ENCODE results near the gene ZMYND8.
"Not testable (repeated sequence)": the region's sequence is repeated elsewhere in the genome, so short reads cannot be mapped to it uniquely, and the experiment has no call there.

Gene ZMYND8

GRCh38 chr20:47222468-47223119 is 133.9 kb downstream of the ZMYND8 start:
- DNase-seq = no peak

DNA sequence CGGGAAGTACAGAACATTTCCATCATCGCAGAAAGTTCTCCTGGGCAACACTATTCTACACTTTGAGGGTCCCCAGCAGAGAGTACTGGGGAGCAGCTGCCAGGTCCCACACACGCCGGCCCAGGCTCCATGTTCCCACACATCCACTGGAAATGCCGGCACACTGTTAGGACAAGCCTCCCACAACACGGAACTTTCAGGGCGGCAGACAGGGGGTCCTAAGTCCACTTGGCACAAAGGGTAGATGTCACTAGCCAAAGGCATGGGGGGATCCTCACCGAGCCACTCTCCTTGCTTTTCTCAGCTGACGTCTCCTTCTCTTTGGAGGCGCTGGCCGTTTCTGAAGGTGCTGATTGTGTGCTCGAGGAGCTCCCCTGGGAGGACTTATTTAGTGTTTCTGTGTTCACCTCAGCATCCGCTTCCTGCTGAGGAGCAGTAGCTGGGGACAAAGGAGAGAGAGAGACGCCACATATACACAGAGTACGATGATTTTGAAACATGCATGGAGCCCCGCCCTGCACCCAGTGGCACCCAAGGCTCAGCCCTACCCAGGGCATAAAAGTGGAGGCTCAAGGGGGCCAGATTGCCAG is 135.4 kb downstream of the ZMYND8 start:
- DNase-seq = no peak

DNA sequence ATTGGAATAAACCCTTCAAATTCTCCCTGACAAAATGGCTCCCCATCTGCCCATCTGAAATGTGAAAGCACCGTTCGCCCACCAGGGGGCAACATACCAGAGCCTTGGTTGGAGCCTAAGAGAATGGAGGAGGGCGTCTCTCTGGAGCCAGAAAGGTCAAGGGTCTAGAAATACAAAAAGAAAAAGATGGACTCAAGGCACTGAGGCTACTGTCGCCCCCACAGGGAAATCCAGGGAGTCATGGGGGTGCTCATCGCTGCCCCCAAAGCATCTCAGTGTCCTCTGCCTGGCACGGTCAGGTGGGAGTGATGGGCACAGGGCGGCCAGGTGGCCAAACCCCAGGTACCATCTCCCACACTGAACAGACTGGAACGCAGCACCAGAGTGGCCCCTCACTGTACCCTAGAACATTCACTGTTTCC is 136.3 kb downstream of the ZMYND8 start:
- DNase-seq = peak; percentile 37

DNA sequence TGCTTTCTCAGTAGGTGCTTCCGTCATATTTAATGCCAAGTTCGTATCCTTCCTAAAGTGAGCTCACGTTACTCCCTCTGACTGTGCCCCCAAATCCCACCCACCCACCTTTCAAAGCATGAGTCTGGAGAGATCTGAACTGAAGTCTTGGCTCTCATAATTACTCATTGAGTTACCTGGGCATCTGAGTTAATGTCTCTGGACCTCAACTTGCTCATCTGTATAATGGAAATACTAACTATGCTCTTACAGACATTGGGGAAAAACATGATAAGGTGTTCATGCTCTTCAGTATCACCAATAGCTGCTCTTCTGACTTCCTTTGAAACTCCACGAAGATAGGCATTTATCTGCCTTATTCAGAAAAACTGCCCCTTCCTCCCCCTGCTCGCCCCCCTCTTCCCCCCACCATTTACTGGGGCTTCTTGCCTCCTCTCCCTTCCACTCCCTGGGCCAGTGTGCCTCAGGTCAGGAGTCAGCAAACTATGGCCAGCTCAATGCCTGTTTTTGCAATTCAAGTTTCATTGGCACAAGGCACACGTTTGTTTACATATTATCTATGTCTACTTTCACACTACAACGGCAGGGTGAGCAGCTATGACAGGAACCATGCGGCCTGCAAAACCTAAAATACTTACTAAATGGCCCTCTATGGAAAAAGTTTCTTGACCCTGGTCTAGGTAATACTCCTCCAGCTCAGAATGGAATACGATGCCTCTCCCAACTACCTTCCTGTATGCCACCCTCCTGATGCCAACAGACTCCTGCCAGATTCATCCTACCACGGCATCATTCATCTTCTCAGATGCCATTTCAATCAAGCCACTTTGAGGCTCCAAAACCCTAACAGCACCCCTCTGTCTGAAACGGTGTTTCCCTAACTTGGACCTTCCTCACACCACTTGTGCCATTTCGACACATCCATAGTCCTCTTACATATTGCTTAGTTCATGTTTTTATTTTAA is 138.7 kb downstream of the ZMYND8 start:
- DNase-seq = no peak

GRCh38 chr20:47216819-47217410 is 139.6 kb downstream of the ZMYND8 start:
- DNase-seq = no peak

GRCh38 chr20:47215653-47216397 is 140.7 kb downstream of the ZMYND8 start:
- DNase-seq = no peak

DNA sequence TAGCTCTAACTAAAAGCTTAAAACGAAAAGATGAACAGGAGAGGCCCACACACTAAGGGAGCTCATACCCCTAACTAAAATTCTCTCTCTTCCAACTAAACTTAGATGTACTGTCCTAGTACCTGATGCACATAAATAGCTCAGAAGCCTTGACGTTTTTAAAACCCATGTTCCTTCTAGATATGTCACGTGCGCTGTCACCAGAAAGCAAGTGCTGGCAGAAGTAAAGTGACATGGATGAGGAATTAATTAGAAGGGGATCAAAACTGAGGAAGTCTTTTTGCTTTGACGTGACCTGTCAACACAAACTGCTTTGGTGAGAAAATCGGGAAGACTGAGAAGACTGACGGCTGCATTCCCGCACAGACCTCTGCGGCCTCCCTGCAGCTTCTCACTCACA is 142.5 kb downstream of the ZMYND8 start:
- no peak for DNase-seq

DNA sequence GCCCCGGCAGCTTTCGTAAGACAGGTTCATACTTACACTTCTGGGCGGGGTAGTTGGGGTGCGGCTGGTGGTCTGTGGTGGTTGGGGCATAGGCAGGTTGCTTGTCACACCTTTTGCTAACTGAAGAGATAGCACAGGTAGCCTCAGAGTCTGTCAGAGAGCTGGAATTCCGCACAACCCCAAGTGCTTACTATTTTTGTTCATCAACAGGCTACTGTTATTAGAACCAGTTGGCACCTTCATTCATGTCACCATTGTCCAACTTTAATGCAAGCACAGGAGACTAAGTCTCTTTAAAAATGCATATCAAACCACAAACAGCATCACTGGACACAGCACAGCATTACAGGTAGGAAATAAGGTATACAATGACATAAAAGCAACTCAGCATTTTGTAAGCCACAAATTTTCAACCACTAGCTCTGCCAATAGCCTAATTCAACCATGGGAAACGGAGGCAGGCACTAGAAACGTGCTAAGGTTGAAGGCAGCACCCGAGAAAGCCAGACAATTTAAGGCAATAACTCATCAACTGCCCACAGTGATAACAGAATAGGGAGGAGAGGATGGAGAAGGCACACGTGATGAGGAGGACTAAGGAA is 143.8 kb downstream of the ZMYND8 start:
- DNase-seq = no peak

- DNase-seq = no peak
These were observed 145.5 kb downstream of the ZMYND8 start for GRCh38 chr20:47211036-47211435.

DNA sequence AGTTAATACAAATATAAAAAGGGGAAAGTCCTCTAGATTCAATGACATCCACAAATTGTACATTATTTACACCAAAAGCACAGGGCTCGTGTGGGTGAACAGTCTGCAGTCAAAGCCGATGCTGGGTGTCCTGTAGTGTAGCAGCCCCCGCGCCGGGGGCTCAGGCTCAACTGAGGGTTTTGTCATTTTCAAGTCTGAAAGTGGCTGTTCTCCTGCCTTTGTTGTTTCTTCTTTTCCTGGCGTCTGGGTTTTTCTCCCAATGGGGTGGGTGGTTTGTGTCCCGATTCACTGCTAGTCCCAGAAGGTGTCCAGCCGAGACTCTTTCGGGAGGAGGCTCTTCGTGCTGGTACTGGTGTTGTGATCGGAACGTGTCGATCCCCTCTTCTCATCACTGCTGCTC is 146.0 kb downstream of the ZMYND8 start:
- DNase-seq = no peak

GRCh38 chr20:47209982-47210381 is 146.5 kb downstream of the ZMYND8 start:
- no peak for DNase-seq

- DNase-seq = no peak
These were observed 147.8 kb downstream of the ZMYND8 start for GRCh38 chr20:47208534-47209174.

GRCh38 chr20:47206962-47207641 is 149.4 kb downstream of the ZMYND8 start:
- DNase-seq = no peak

DNA sequence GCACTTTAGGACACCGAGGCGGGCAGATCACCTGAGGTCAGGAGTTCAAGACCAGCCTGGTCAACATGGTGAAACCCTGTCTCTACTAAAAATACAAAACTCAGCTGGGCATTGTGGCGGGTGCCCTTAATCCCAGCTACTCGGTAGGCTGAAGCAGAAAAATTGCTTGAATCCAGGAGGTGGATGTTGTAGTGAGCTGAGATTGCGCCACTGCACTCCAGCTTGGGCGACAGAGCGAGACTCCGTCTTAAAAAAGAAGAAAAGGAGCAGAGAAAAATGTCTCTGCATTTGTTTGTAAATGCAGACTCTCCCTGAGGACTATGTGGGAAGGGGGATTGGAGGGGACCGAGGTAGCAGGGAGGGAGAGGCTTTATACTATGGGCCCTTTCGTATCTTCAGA is 149.9 kb downstream of the ZMYND8 start:
- not testable (repeated sequence) for DNase-seq

DNA sequence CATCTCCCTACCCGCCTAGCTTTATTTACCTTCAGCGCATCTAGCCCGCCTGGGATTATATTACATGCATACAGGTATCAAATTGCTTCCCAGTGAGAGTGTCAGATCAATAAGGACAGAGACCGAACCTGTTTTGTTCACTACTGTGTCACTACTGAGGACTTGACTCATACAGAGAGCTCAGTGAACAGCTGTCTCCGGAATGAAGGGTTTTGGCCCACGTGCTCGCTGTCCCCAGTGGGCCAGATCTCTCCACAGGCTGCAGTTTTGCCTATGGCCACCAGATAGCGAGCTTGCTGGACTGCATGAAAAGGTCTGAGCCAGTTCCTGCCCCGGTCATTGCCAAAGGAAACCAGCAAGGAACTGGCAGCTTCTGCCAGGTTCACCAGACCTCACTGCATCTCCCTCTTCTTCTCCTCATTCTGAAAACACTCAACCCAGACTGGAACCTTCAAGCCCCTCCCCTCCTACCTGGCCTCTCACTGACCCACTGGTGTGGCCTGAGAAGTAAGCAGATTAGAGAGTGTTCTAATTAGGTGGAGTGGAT is 150.8 kb downstream of the ZMYND8 start:
- DNase-seq = peak; percentile 75

DNA sequence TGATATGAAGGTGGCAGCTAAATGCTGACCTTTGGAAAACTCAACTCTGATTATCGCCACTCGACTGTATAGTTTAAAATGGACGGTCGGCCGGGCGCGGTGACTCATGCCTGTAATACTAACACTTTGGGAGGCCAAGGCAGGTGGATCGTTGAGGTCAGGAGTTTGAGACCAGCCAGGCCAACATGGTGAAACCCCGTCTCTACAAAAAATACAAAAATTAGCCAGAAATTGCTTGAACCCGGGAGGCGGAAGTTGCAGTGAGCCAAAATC is 151.7 kb downstream of the ZMYND8 start:
- not testable (repeated sequence) for DNase-seq

- DNase-seq = peak; percentile 62
These were observed 152.3 kb downstream of the ZMYND8 start for GRCh38 chr20:47204008-47204849.

- DNase-seq = no peak
These were observed 153.5 kb downstream of the ZMYND8 start for GRCh38 chr20:47202733-47203667.
